Astrocyte of the spinal cord (primary cell): ENCODE results near the gene ABTB2.

Experiments
- DNase-seq: peaks from one replicate; pipeline ENCODE4 v3.0.0; 2011; ENCODE audit warnings: low read depth, low spot score
- H3K4me3 ChIP-seq: 2 replicates; pipeline ENCODE4 v1.5.1; 2011; ENCODE audit warnings: low read depth, mild to moderate bottlenecking, low read length, moderate library complexity
- CTCF ChIP-seq: IDR thresholded peaks from 2 replicates; pipeline ENCODE4 v1.5.1; 2012; ENCODE audit warnings: low read depth, mild to moderate bottlenecking, low read length, inconsistent platforms
- in situ Hi-C: cut with HindIII; loops from 2 replicates; pipeline ENCODE4 v1.10.0; 2017; ENCODE audit warnings: low sequenced_read_pairs

Gene ABTB2

GRCh38 chr11:34300926-34301295 is 56.9 kb downstream of the ABTB2 start:
- H3K4me3 ChIP-seq: no peak overlapping the region
- in situ Hi-C loops: no loop called here
- TF ChIP-seq CTCF: no peak
- DNase-seq: no peak

GRCh38 chr11:34300026-34300925 is 57.5 kb downstream of the ABTB2 start:
- in situ Hi-C loops: no loop called here
- no peak for DNase-seq
- no peak for TF ChIP-seq CTCF
- no peak overlapping the region for H3K4me3 ChIP-seq

- no peak for TF ChIP-seq CTCF
- no peak for DNase-seq
- no peak overlapping the region for H3K4me3 ChIP-seq
- in situ Hi-C loops: no loop called here
Measured at GRCh38 chr11:34299284-34299972, 58.4 kb downstream of the ABTB2 start.

- in situ Hi-C loops: no loop called here
- no peak overlapping the region for H3K4me3 ChIP-seq
- DNase-seq: no peak
- no peak for TF ChIP-seq CTCF
Measured at GRCh38 chr11:34298871-34299270, 58.9 kb downstream of the ABTB2 start.

- TF ChIP-seq CTCF: no peak
- in situ Hi-C loops: no loop called here
- H3K4me3 ChIP-seq: no peak overlapping the region
- DNase-seq: no peak
Measured at GRCh38 chr11:34296412-34296811, 61.4 kb downstream of the ABTB2 start.

GRCh38 chr11:34292546-34292945 is 65.3 kb downstream of the ABTB2 start:
- in situ Hi-C loops: no loop called here
- DNase-seq: no peak
- TF ChIP-seq CTCF: no peak
- H3K4me3 ChIP-seq: no peak overlapping the region
